GM19372 (cell line): ENCODE data around the gene RNF148.
"Not testable (repeated sequence)": the region's sequence is repeated elsewhere in the genome, so short reads cannot be mapped to it uniquely, and the experiment has no call there.

Experiments used
- ATAC-seq: cut with Tn5 transposase; IDR thresholded peaks from one replicate; pipeline ENCODE4 v1.9.1; 2021; ENCODE audit warnings: mild to moderate bottlenecking, low read depth, moderate library complexity; ENCODE audit not compliant: unreplicated experiment

RNF148 gene

GRCh38 chr7:122692769-122693309 lies 9.9 kb downstream of the RNF148 start:
- ATAC-seq = no peak

- ATAC-seq = no peak
Observed at GRCh38 chr7:122691569-122692235, 11.0 kb downstream of the RNF148 start.

GRCh38 chr7:122689346-122690109 lies 13.2 kb downstream of the RNF148 start:
- ATAC-seq = no peak

GRCh38 chr7:122688400-122688998 lies 14.2 kb downstream of the RNF148 start:
- ATAC-seq = no peak

GRCh38 chr7:122686360-122686878 lies 16.3 kb downstream of the RNF148 start:
- no peak for ATAC-seq

GRCh38 chr7:122684504-122684903 lies 18.2 kb downstream of the RNF148 start:
- ATAC-seq = no peak

GRCh38 chr7:122682815-122683550 lies 19.7 kb downstream of the RNF148 start:
- ATAC-seq = no peak

- not testable (repeated sequence) for ATAC-seq
Observed at GRCh38 chr7:122681186-122681585, 21.5 kb downstream of the RNF148 start.

GRCh38 chr7:122679813-122680212 lies 22.9 kb downstream of the RNF148 start:
- ATAC-seq = no peak

- not testable (repeated sequence) for ATAC-seq
Observed at GRCh38 chr7:122679269-122679709, 23.4 kb downstream of the RNF148 start.

- ATAC-seq = no peak
Observed at GRCh38 chr7:122677149-122677548, 25.6 kb downstream of the RNF148 start.

GRCh38 chr7:122676466-122676865 lies 26.3 kb downstream of the RNF148 start:
- no peak for ATAC-seq

- no peak for ATAC-seq
Observed at GRCh38 chr7:122675621-122676020, 27.1 kb downstream of the RNF148 start.

GRCh38 chr7:122675011-122675410 lies 27.7 kb downstream of the RNF148 start:
- no peak for ATAC-seq

GRCh38 chr7:122674502-122674901 lies 28.2 kb downstream of the RNF148 start:
- ATAC-seq = no peak

GRCh38 chr7:122673951-122674350 lies 28.8 kb downstream of the RNF148 start:
- no peak for ATAC-seq

GRCh38 chr7:122672536-122672935 lies 30.2 kb downstream of the RNF148 start:
- ATAC-seq = no peak

GRCh38 chr7:122663733-122664132 lies 39.0 kb downstream of the RNF148 start:
- no peak for ATAC-seq

- no peak for ATAC-seq
Observed at GRCh38 chr7:122658856-122659255, 43.9 kb downstream of the RNF148 start.

GRCh38 chr7:122653685-122654084 lies 49.0 kb downstream of the RNF148 start:
- no peak for ATAC-seq
